Measurements from ENCODE around the gene SOX9.

GRCh38 chr17:72116661-72117521 lies 3.9 kb upstream of the SOX9 start:
- TF ChIP-seq EZH2 (IDR thresholded peaks at IDR 0.05; ENCODE audit: insufficient read depth, poor library complexity, severe bottlenecking) (no peak), EZH2phosphoT487 (IDR thresholded peaks at IDR 0.05; ENCODE audit: insufficient read depth, low read depth) (no peak)
